ENCODE measurements around the gene SVIP.

SVIP gene

DNA sequence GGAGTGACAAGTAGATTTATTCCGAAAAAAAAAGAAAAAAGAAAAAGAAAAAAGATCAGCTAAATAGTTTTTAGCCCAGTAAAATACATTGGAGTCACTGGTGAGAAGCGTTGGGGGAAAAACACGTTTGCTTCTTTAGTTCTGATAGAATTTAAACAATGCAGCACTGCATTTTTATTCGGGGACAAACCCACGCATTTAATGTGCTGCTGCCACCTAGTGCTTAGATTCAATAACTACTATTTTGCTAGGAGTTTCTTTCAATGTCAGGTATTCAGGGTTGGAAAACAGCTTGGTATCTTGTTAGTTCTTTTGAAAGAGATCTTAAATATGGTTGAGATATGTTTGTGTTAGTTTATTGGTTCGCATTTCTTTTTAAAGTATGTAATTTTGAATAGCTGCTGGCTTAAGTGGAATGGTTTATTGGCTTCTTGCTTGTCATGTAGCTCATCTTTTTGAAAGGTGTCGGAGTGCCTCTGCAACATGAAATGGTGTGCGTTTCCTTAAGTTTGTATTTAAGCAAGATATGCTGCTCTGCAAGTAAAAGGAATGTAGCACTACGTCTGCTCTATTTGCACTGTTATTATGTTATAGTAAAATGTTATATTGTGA lies 41.9 kb downstream of the SVIP start:
- no peak for DNase-seq

DNA sequence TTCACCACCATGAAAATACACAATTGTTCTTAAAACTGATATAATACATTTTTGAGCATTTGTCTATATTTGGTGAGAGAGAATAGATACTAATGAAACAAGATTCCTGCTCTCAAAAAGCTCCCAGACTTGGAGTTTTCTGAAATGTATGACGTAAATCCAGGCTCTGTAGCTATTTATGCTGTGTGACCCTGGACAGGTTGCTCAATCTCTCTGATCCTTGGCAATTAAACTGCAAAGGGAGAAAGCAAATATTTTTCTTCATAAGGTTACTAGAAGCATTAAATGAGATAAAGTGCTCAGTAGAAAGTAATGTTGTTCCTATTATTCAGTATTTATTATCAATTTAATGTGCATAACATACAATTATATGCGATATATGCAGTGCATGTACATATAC lies 42.5 kb downstream of the SVIP start:
- DNase-seq = no peak

- no peak for DNase-seq
These were observed 43.1 kb downstream of the SVIP start for GRCh38 chr11:22786475-22786874.

GRCh38 chr11:22785251-22785650 lies 44.4 kb downstream of the SVIP start:
- DNase-seq = no peak

- DNase-seq = no peak
These were observed 48.5 kb downstream of the SVIP start for GRCh38 chr11:22780952-22781593.

DNA sequence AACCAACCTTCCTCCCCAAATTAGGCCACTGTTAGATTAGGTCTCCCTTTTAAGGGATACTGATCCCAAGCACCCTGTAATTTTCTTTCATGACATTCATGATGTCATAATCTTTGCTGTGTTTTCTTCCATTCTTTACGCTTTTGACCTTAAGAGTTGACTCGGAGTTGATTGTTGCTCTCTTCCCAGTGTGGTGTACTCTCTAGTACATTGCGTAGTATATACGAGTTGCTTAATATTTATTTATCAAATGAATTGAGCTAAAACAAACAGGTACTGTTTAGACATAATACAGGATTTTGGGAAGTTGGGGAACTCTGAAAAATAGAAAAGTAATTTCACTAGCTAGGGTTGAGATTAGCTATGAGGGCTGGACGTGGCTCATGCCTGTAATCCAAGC lies 49.8 kb downstream of the SVIP start:
- no peak for DNase-seq

GRCh38 chr11:22778642-22779041 lies 51.0 kb downstream of the SVIP start:
- no peak for DNase-seq

- DNase-seq = no peak
These were observed 54.4 kb downstream of the SVIP start for GRCh38 chr11:22775248-22775647.

DNA sequence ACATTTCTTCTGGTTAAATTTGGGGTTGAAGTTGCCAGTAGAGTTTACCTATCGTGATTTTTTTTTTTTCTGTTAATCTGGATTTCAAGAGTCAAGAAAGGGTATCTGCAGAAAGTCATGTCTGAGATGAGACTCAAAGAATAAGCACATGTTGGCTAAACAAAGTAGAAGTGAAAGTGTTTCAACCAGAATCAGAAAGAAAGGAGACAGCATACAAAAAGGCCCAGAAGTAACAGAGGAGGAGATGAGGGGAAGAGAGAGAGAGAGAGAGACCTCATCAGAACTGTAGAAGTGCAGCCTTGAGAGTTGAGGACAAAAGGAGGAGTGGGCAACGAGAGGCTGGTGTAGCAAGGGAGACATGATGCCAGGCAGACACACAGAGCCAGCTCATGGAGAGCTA lies 54.9 kb downstream of the SVIP start:
- no peak for DNase-seq

- no peak for DNase-seq
These were observed 60.5 kb downstream of the SVIP start for GRCh38 chr11:22769081-22769480.
